Stomach smooth muscle (tissue), 2 donors: Measurements from ENCODE around the gene CLEC9A.

Experiments used
- H3K27ac ChIP-seq: one replicate; pipeline ENCODE4 v1.7.0; 2013; ENCODE audit warnings: mild to moderate bottlenecking, low read length, inconsistent platforms
- H3K27me3 ChIP-seq, 2 donors: one replicate each; pipeline ENCODE4 v1.7.0; 2013; ENCODE audit warnings: low read length in 2 of 2; ENCODE audit not compliant: insufficient read depth in 2 of 2, control insufficient read depth in 1 of 2
- H3K36me3 ChIP-seq, 2 donors: one replicate each; pipeline ENCODE4 v1.7.0; 2013; ENCODE audit warnings: low read length in 2 of 2; ENCODE audit not compliant: control insufficient read depth in 2 of 2, insufficient read depth in 2 of 2
- H3K4me1 ChIP-seq: one replicate; pipeline ENCODE4 v1.7.0; 2013; ENCODE audit warnings: low read length; ENCODE audit not compliant: control insufficient read depth, insufficient read depth
- H3K4me3 ChIP-seq, 2 donors: one replicate each; pipeline ENCODE4 v1.7.0; 2013; ENCODE audit warnings: low read length in 2 of 2
- H3K9ac ChIP-seq, 2 donors: one replicate each; pipeline ENCODE4 v1.7.0; 2013; ENCODE audit warnings: low read length in 2 of 2, mild to moderate bottlenecking in 1 of 2
- H3K9me3 ChIP-seq, 2 donors: one replicate each; pipeline ENCODE4 v1.7.0; 2013; ENCODE audit warnings: low read length in 2 of 2; ENCODE audit not compliant: control insufficient read depth in 2 of 2
- donor health status: healthy.
- donor health status: Pancreatic carcinoma.

CLEC9A gene

GRCh38 chr12:10110256-10110844, 79.9 kb downstream of the CLEC9A start:
- no peaks in the 10 kb centered on the region for H3K4me1 ChIP-seq

GRCh38 chr12:10111451-10111850, 81.0 kb downstream of the CLEC9A start:
- Histone ChIP-seq H3K27ac (no peak overlapping the region), H3K4me3 (no peak overlapping the region), H3K9me3 (no peaks in the 10 kb centered on the region), H3K4me1 (no peaks in the 10 kb centered on the region), H3K27me3 (no peaks in the 10 kb centered on the region), H3K9ac (no peak overlapping the region), H3K36me3 (no peaks in the 10 kb centered on the region)

More at GRCh38 chr12:10110256-10110844, 79.9 kb downstream of the CLEC9A start:
- H3K36me3 ChIP-seq, result no peaks in the 10 kb centered on the region
- H3K4me3 ChIP-seq, result no peak overlapping the region
- H3K27me3 ChIP-seq, result no peaks in the 10 kb centered on the region
- H3K9ac ChIP-seq, result no peak overlapping the region
- H3K9me3 ChIP-seq, result no peaks in the 10 kb centered on the region
- no peak overlapping the region for H3K27ac ChIP-seq

- no peak overlapping the region for H3K9ac ChIP-seq
- no peaks in the 10 kb centered on the region for H3K36me3 ChIP-seq
- H3K27ac ChIP-seq, result no peak overlapping the region
- no peaks in the 10 kb centered on the region for H3K27me3 ChIP-seq
- H3K9me3 ChIP-seq, result no peaks in the 10 kb centered on the region
- H3K4me1 ChIP-seq, result no peaks in the 10 kb centered on the region
- H3K4me3 ChIP-seq, result no peak overlapping the region
Measured at GRCh38 chr12:10113075-10113474, 82.6 kb downstream of the CLEC9A start.

- H3K4me3 ChIP-seq, result no peak overlapping the region
- H3K27ac ChIP-seq, result no peak overlapping the region
- H3K36me3 ChIP-seq, result no peaks in the 10 kb centered on the region
- H3K27me3 ChIP-seq, result no peaks in the 10 kb centered on the region
- H3K9me3 ChIP-seq, result no peaks in the 10 kb centered on the region
- no peak overlapping the region for H3K9ac ChIP-seq
- no peaks in the 10 kb centered on the region for H3K4me1 ChIP-seq
Measured at GRCh38 chr12:10113920-10114319, 83.4 kb downstream of the CLEC9A start.

- H3K4me1 ChIP-seq, result no peaks in the 10 kb centered on the region
- no peak overlapping the region for H3K9ac ChIP-seq
- no peak overlapping the region for H3K4me3 ChIP-seq
- H3K27ac ChIP-seq, result no peak overlapping the region
- no peaks in the 10 kb centered on the region for H3K36me3 ChIP-seq
- H3K27me3 ChIP-seq, result no peaks in the 10 kb centered on the region
- H3K9me3 ChIP-seq, result no peaks in the 10 kb centered on the region
Measured at GRCh38 chr12:10115311-10115710, 84.8 kb downstream of the CLEC9A start.
